Epithelial cell of esophagus (primary cell): ENCODE data around the gene PHACTR1.

ENCODE experiments used
- DNase-seq: peaks from one replicate; pipeline ENCODE4 v3.0.0; 2010; ENCODE audit warnings: low read depth
- H3K4me3 ChIP-seq: 2 replicates; pipeline ENCODE4 v1.5.1; 2011; ENCODE audit warnings: mild to moderate bottlenecking, low read length, control low read depth
- TF ChIP-seq, protein P1 (sequence below): IDR thresholded peaks from 2 replicates; pipeline ENCODE4 v1.5.1; 2011; ENCODE audit warnings: low read depth, mild to moderate bottlenecking, low read length, control low read depth, inconsistent platforms; ENCODE audit not compliant: insufficient read depth; ENCODE audit errors: missing control alignments

The PHACTR1 gene

DNA sequence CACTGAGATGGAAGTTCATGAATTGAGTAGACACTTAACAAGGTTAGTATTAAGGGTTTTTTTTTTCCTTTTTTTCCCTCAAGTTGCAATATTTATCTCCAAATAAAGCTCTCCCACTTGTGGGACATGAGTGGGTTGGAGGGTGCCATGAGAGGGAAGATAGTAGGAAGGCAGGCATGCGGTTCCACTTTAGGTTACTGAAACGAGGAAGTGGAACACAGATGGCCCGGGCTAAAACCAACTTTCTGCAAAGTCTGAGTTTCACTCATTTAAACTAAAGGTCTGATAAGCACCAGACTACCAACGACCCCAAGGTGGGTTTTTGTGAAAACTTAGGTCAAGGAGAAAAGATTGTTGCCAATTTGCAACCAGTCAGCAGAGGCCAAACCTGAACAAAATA, 569.6 kb downstream of the PHACTR1 start:
- no peak for DNase-seq
- TF ChIP-seq, protein P1, sequence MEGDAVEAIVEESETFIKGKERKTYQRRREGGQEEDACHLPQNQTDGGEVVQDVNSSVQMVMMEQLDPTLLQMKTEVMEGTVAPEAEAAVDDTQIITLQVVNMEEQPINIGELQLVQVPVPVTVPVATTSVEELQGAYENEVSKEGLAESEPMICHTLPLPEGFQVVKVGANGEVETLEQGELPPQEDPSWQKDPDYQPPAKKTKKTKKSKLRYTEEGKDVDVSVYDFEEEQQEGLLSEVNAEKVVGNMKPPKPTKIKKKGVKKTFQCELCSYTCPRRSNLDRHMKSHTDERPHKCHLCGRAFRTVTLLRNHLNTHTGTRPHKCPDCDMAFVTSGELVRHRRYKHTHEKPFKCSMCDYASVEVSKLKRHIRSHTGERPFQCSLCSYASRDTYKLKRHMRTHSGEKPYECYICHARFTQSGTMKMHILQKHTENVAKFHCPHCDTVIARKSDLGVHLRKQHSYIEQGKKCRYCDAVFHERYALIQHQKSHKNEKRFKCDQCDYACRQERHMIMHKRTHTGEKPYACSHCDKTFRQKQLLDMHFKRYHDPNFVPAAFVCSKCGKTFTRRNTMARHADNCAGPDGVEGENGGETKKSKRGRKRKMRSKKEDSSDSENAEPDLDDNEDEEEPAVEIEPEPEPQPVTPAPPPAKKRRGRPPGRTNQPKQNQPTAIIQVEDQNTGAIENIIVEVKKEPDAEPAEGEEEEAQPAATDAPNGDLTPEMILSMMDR = no peak
- H3K4me3 ChIP-seq = no peak overlapping the region

DNA sequence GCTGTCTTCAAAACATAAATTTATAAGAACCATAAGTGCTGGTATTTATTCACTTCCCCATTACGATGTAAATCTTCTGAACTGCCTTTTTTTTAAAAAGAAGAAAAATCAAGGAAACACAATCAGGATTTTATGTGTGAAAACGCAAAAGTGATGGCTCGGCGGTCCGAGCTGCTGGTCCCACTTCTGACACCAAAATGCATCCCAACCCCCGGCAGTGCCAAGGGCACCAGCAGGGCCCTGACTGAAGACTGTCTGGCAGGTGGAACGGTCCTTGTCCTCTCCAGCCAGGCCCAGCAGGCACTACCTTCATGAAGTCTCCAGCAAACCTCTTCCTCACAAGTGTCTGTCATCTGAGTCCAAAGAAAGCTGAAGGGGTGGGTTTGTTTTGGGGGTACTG, 570.5 kb downstream of the PHACTR1 start:
- no peak for DNase-seq
- H3K4me3 ChIP-seq = no peak overlapping the region
- TF ChIP-seq, protein P1 = no peak

DNA sequence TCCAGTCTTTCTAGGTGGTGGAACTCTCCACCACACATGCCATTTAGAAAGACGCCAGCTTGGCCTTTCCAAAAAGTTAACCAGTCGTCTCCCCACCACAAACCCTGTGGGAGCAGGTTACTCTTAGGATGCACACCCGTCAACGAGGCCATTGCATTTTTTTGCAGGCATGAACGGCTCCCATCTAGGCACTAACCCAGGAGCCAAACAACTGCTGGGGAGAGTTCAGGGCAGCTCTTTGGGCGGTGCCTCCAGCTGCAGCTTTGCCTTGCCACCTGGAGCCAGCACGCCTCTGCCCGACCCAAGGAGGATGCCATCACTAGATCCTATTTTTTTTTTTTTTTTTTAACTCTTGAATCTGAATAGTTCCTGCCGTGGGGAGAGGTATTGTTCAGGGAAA, 571.9 kb downstream of the PHACTR1 start:
- H3K4me3 ChIP-seq = no peak overlapping the region
- TF ChIP-seq, protein P1 = no peak
- no peak for DNase-seq

DNA sequence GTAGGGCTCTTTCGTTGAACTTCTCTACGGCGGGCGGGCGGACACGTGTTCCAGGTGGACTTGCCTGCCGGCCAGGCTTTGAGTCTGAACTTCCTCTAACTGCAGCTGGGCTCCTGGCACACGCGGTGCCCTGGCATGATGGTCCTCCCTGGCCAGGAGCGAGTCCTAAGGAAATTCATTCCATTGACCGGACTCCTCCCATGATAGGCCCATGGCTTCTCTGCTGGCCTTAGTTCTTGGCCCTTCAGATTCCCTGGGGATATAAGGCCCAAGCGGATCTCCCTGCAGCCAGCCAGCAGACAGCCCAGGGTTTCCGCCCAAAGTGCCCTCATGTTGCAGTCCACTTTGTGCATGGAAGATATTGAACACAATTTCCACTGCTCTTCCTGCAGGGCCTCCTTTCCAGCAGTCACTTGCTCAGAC, 572.4 kb downstream of the PHACTR1 start:
- no peak for DNase-seq
- TF ChIP-seq, protein P1 = no peak
- no peak overlapping the region for H3K4me3 ChIP-seq

DNA sequence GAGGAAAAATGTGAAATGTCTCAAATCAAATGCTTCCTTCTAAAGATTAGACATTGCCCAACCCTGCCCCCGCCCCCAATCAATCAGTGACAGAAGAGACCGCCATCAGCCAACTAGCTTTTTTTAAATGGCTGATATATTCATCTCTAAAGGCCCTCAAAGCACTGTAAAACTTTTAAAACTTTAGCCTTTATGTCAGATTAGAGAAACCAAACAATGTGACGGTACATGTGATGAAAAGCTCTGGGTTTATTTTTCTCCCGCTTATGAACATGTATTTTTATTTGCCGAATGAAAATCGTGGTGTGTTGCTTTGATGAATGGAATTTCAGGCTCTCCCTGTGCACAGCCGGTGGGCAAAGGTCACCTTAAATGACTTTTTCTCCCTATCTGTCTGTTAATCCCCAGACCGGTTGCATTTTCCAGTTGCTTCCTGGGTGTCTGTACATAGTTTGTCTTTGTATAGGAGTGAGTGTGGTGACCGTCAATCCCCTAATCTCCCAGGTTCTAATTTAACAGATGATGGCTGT, 573.3 kb downstream of the PHACTR1 start:
- H3K4me3 ChIP-seq = no peak overlapping the region
- DNase-seq = no peak
- TF ChIP-seq, protein P1 = no peak

DNA sequence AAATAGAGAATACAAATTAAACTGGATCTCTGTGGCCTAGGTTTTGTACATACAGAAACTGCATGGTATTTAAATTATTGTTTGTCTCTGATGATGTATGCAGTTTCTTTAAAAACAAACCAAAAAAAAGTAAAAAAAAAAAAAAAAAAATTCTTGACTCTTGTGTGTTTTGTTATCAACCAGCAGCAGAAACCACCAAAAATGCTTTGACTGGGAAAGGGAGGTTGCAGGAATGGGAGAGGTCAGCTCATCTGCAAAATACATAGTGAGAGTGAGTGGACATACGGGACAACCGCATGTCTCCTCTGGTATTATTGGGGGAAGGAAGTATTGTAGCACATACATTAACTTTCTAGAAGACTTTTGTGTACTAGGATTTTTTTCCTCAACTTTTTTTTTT, 573.8 kb downstream of the PHACTR1 start:
- no peak for DNase-seq
- TF ChIP-seq, protein P1 = no peak
- no peak overlapping the region for H3K4me3 ChIP-seq

DNA sequence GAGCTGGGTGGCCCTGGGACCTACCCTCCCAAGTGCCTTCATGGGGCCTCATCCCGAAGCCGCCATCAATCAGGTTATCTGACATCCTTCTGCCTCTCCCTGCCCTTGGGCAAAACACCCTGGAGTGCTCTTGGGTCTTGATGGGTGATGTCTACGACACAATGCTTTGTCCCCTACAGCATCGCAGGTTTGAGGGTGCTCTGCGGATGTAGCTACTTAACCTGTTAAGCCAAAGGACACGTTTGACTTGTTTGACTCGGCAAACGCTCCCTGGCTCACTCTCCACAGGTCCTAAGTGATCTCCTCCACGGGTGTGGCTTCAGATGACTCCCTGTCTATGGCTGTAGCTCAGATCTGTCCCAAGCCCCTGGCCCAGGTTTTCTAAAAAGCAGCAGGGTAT, 576.2 kb downstream of the PHACTR1 start:
- H3K4me3 ChIP-seq = no peak overlapping the region
- DNase-seq = no peak

More for the DNA sequence above, 576.2 kb downstream of the PHACTR1 start:
- TF ChIP-seq, protein P1 = no peak
